Hepatocyte (in vitro differentiated cells): ENCODE data around the gene UPP1. TPM values are rescaled to one million over a fixed set of nuclear protein-coding genes. Genes with fewer than 3 reads are reported as not detected.
A peak's percentile ranks its signal among the peaks of the same experiment; 100 is the strongest.

Source experiments
- DNase-seq: peaks from one replicate; pipeline ENCODE4 v3.0.0-alpha.2; 2016; ENCODE audit warnings: low spot score
- H2AFZ ChIP-seq: fragments of 200-600 bp; sonication (generic); 2 replicates; pipeline ENCODE4 v1.6.0; 2016; ENCODE audit warnings: antibody characterized with exemption, mild to moderate bottlenecking
- H3K27ac ChIP-seq: fragments of 200-600 bp; sonication (generic); 2 replicates; pipeline ENCODE4 v1.5.1; 2016; ENCODE audit warnings: mild to moderate bottlenecking
- H3K27me3 ChIP-seq: fragments of 200-600 bp; sonication (generic); 2 replicates; pipeline ENCODE4 v1.6.1; 2016
- H3K36me3 ChIP-seq: fragments of 200-600 bp; sonication (generic); replicated peaks from 2 replicates; pipeline ENCODE4 v1.5.1; 2016; ENCODE audit warnings: low read depth; ENCODE audit not compliant: insufficient read depth
- H3K4me1 ChIP-seq: fragments of 200-600 bp; sonication (generic); 2 replicates; pipeline ENCODE4 v1.5.1; 2016; ENCODE audit warnings: mild to moderate bottlenecking, moderate library complexity; ENCODE audit not compliant: insufficient read depth
- H3K4me2 ChIP-seq: fragments of 200-600 bp; sonication (generic); 2 replicates; pipeline ENCODE4 v1.6.0; 2016
- H3K4me3 ChIP-seq: fragments of 200-600 bp; sonication (generic); 2 replicates; pipeline ENCODE4 v1.5.1; 2016; ENCODE audit warnings: mild to moderate bottlenecking
- H3K79me2 ChIP-seq: fragments of 200-600 bp; sonication (generic); 2 replicates; pipeline ENCODE4 v1.6.0; 2017; ENCODE audit warnings: mild to moderate bottlenecking
- H3K9me2 ChIP-seq: fragments of 200-600 bp; sonication (generic); replicated peaks from 2 replicates; pipeline ENCODE4 v1.6.0; 2017; ENCODE audit warnings: mild to moderate bottlenecking; ENCODE audit not compliant: insufficient read depth
- H3K9me3 ChIP-seq: fragments of 200-600 bp; sonication (generic); 2 replicates; pipeline ENCODE4 v1.5.1; 2016; ENCODE audit warnings: low read depth, mild to moderate bottlenecking
- H4K20me1 ChIP-seq: fragments of 200-600 bp; sonication (generic); 2 replicates; pipeline ENCODE4 v1.6.0; 2016; ENCODE audit warnings: mild to moderate bottlenecking; ENCODE audit not compliant: insufficient read depth, poor library complexity, severe bottlenecking
- CTCF ChIP-seq: fragments of 200-600 bp; sonication (generic); IDR thresholded peaks from 2 replicates; pipeline ENCODE4 v1.5.1; 2016; ENCODE audit warnings: antibody characterized with exemption, mild to moderate bottlenecking; ENCODE audit not compliant: poor library complexity
- EZH2 ChIP-seq: fragments of 200-600 bp; sonication (generic); IDR thresholded peaks from 2 replicates; pipeline ENCODE4 v1.6.1; 2016; ENCODE audit warnings: antibody characterized with exemption, mild to moderate bottlenecking, borderline replicate concordance
- EZH2phosphoT487 ChIP-seq: fragments of 200-600 bp; sonication (generic); IDR thresholded peaks from one replicate; pipeline ENCODE4 v1.6.1; 2018; ENCODE audit warnings: antibody characterized with exemption, mild to moderate bottlenecking, low read depth, moderate library complexity; ENCODE audit not compliant: unreplicated experiment, severe bottlenecking
- WGBS: methylation state at CpG from one replicate; pipeline ENCODE4 v1.1.6; 2016; ENCODE audit warnings: low lambda C conversion rate; ENCODE audit errors: missing lambda C conversion rate; 5-methylcytosine and 5-hydroxymethylcytosine counted together
- polyA plus RNA-seq: library from polyadenylated mRNA; unstranded; fragments of >200 nt; fragmentation: Nextera tagmentation; extraction: Ambion mirVana; gene quantifications from 2 replicates; pipeline ENCODE4 v1.2.1, GENCODE V29; 2016
- total RNA-seq: library from RNA; depleted of rRNA; stranded (reverse); fragments of >200 nt; gene quantifications from 2 replicates; pipeline ENCODE4 v1.2.3, GENCODE V29; 2014

Gene UPP1
- total and polyA plus RNA-seq, 2 experiments from 2014 or later = 12.7 to 38.7 TPM

GRCh38 chr7:48139459-48139858 is 50.4 kb downstream of the UPP1 start:
- TF ChIP-seq EZH2 (no peak), CTCF (peak; percentile 42)
- Histone ChIP-seq H3K9me3 (no peaks in the 10 kb centered on the region), H4K20me1 (no peaks in the 10 kb centered on the region), H3K36me3 (no peaks in the 10 kb centered on the region), H3K27me3 (no peaks in the 10 kb centered on the region), H3K4me1 (peaks cover 20% of the 10 kb centered on the region), H3K9me2 (no peaks in the 10 kb centered on the region), H3K4me2 (peak overlapping the region; percentile 64), H3K27ac (peak overlapping the region; percentile 75), H3K4me3 (no peak overlapping the region), H3K79me2 (no peaks in the 10 kb centered on the region), H2AFZ (no peak overlapping the region)
- DNase-seq = peak; percentile 25
- WGBS = 77% methylated on average over 3 of the region's 3 CpGs

- peak overlapping the region; percentile 75 for H3K27ac ChIP-seq
- no peaks in the 10 kb centered on the region for H3K9me2 ChIP-seq
- no peak overlapping the region for H2AFZ ChIP-seq
- TF ChIP-seq EZH2phosphoT487 = no peak
- no peak for TF ChIP-seq CTCF
- no peak for TF ChIP-seq EZH2
- H3K36me3 ChIP-seq = no peaks in the 10 kb centered on the region
- H3K9me3 ChIP-seq = no peaks in the 10 kb centered on the region
- 52% methylated on average over 7 of the region's 7 CpGs for WGBS
- H3K79me2 ChIP-seq = no peaks in the 10 kb centered on the region
- H3K27me3 ChIP-seq = no peaks in the 10 kb centered on the region
- peak overlapping the region; percentile 64 for H3K4me2 ChIP-seq
- H4K20me1 ChIP-seq = no peaks in the 10 kb centered on the region
- H3K4me3 ChIP-seq = no peak overlapping the region
- DNase-seq = peak; percentile 64
- peaks cover 23% of the 10 kb centered on the region for H3K4me1 ChIP-seq
These were observed 51.1 kb downstream of the UPP1 start for GRCh38 chr7:48140001-48140681.

GRCh38 chr7:48141521-48141920 is 52.5 kb downstream of the UPP1 start:
- peak overlapping the region; percentile 75 for H3K27ac ChIP-seq

More at GRCh38 chr7:48141521-48141920, 52.5 kb downstream of the UPP1 start:
- Histone ChIP-seq H3K4me2 (no peak overlapping the region), H3K36me3 (no peaks in the 10 kb centered on the region), H3K4me1 (peaks cover 23% of the 10 kb centered on the region), H3K27me3 (no peaks in the 10 kb centered on the region), H3K9me3 (no peaks in the 10 kb centered on the region), H4K20me1 (no peaks in the 10 kb centered on the region), H3K79me2 (no peaks in the 10 kb centered on the region), H2AFZ (no peak overlapping the region), H3K4me3 (no peak overlapping the region), H3K9me2 (no peaks in the 10 kb centered on the region)
- TF ChIP-seq CTCF (no peak), EZH2phosphoT487 (no peak), EZH2 (no peak)
- no peak for DNase-seq
- WGBS = 70% methylated on average over 1 of the region's 1 CpG
